ENCODE data around the gene NELFB. TPM values are rescaled to one million over a fixed set of nuclear protein-coding genes. Genes with fewer than 3 reads are reported as not detected.

NELFB gene
- total RNA-seq, 1 donor from 2014 or later, result 36.7 TPM

DNA sequence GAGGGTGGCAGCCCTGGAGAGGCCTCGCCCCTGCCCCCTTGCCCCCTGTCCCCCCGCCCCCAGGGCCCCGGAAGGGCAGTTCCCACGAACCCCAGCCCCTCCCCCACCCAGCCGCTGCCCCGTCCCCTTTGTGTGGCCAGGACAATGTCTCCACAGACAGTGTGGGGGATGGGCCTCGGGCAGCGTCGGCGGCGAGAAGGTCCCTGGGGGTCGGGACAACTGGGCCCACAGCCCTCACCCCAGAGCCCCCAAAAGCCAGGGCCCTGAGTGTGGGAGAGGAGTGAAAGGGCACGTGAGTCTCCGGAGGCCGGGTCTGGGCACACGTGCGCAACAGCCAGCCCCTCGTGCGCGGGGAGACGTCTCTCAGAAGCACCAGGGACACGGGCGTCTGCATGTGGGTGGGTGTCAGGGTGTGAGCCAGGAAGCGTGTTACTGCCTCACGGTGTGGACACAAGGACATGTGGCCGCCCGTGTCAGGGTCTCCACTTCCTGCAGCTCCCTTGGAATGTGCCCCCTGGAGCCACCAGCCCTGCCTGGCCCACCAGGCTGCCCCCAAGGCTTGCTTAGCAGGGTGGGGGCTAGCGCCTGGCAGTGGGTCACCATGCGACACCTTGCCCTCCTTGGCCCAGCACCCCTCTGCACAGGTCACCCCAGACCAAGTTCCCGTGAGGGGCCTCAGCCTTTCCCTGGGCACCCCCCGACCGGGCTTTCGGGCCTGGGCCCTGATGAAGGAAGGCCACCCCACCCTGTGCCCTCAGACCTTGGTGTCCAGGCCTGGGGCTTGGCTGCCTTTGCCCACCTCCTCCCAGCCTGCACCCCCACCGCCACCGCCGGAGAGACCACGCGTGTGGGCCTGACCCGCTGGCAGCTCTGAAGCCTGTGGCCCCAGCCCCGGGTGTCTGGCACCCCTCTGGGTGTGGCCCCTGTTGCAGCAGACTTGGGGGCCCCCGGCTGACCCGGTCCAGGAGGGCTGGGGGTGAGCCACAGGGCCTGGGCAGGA lies 59.7 kb downstream of the NELFB start:
- no peak for ATAC-seq

DNA sequence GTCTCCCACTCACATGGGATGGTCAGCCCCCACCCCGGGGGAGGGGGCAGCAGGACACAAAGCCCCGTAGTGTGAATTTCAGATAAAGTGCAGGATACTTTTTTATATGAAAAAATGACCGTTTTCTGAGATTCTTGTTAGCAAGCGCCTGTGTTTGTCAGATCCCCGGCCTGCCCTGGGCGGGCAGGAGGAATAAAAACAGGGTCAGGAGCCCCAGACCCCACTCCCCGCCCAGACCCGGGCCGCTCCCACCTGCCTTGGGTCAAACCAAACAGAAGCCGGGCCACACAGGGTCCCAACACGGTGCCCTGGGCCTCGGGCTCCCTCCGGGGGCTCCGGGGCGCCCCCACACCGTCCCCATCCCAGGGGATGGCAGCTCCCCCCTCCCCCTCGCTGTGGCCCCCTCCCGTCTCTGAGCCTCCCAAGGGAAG lies 60.5 kb downstream of the NELFB start:
- ATAC-seq, result no peak

DNA sequence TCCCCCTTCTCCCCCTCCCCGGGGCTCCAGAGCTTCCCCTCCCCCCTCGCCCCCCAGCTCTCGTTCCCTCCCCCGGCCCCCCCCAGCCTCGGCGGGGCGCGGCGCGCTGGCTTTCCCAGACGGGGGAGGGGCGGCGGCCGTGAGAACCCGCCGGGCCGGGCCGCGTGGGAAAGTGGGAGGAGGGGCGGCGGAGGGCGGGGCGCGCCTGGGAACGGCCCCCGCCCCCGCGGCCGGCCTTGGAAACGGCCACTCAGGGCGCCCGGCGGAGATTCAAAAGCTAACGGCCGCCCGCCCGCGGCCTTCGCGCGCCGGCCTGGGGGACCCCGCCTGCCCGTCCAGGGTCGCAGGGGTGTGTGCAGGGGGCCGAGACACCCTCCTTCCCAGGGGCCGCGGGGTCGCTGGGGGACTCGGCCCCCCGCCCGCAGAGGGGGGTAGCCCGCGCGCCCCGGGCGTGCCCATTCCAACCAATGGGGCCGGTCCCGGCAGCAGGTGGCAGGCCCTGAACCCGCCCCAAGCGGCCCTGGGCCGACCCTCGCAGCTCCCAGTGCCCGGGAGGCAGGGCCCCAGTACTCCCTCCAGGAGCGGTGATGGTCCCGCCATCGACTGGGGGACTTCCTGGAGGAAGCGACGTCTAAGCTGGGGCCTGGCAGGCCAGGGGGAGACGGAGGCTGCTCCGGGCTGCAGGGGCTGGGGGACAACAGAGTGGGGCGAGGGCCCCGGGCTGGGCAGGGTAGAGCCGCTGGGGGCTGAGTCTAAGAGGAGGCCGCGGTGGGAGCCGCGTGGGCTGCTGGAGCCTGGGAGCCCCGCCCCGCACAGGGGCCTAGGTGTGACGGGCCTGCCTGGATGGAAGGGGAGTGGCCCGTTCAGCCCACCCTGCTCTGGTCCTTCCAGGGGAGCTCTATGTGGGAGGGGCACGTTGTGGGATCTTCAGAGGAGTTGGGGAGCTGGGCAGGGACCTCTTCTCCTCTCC lies 61.2 kb downstream of the NELFB start:
- ATAC-seq, result no peak

DNA sequence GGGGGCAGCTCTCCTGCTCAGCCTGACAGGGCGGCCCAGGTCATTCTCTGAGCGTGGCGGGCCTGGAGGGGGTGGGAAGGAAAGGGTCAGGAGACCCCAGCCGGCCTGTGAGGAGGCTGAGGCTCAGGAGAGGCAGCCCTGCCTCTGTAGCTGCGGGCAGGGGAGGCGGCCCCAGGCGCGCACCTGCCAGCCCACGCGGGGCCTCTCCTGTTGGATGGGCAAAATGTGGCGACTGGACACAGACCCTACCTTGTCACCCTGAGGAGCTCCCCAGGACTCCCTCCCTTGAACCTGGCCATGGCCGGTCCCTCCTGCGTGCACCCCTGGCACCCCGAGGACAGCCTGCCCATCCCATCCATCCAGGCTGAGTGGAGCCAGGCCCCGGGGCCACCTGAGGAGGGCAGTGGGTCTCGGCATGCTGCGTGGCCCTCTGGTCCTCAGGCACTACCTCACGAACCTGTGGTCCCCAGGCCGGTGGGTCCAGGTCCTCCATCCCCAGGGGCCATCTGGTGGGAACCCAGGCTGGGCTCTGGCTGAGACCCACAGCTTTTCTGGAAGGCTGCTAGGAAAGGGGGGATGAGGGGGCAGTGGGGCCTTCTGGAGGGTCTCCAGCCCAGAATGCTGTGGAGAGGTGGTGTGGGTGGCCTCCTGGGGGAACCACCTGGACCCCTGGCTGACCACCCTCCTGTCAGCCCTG lies 62.0 kb downstream of the NELFB start:
- ATAC-seq, result no peak

DNA sequence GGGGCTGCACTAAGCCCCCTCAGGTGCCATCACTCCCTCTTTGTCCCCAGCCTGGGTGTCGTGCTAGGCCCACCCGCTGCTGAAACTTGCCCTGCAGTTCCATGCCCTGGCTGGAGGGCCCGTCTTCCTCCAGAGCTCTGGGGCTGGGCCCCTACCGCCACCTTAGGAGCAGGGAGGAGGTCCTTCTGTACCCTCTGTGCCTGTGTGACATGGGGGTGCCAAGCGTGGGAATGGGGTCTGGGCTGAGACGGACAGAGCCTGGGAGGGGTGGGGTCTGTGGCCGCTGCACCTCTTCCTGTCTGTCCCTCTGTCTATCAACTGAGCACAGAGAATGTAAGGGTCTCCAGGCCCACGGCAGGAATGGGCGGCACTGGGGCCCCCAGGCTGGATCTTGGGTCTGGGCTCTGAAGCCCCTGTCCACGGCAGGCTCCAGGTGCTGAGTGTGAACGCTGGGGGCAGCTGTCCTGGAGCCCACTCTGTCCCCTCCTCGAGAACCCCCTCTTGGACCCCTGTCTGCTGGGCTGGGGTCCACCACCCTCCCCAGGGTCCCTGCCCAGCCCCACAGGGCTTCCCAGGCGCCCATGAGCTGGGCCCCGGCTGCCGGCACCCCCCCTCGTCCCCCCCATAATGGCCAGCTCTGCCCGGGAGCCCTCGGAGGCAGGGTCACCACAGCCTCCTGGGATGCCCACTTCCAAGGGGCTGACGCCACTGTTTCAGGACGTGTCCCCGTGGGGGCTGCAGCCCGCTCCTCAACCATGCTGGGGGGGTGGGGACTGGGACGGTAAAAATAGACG lies 62.8 kb downstream of the NELFB start:
- no peak for ATAC-seq

DNA sequence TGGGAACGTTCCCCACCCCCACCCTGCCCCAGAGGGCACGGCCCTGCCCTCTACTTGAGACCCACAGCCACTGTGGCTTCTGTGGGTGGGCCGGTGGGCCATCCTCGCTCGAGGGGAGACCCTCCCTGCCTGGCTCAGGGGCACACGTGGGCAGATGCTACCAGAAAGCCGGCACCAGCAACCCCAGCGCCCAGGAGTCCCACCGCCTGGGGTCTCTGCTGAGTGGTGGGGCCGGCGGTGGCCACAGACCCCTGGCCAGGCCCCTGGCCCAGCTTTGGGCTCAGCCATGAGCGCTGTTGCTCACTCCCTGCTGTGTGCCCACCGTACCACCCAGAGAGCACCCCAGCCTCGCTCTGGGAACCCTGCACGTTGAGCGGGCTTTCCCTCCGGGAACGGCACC lies 63.5 kb downstream of the NELFB start:
- ATAC-seq, result no peak

DNA sequence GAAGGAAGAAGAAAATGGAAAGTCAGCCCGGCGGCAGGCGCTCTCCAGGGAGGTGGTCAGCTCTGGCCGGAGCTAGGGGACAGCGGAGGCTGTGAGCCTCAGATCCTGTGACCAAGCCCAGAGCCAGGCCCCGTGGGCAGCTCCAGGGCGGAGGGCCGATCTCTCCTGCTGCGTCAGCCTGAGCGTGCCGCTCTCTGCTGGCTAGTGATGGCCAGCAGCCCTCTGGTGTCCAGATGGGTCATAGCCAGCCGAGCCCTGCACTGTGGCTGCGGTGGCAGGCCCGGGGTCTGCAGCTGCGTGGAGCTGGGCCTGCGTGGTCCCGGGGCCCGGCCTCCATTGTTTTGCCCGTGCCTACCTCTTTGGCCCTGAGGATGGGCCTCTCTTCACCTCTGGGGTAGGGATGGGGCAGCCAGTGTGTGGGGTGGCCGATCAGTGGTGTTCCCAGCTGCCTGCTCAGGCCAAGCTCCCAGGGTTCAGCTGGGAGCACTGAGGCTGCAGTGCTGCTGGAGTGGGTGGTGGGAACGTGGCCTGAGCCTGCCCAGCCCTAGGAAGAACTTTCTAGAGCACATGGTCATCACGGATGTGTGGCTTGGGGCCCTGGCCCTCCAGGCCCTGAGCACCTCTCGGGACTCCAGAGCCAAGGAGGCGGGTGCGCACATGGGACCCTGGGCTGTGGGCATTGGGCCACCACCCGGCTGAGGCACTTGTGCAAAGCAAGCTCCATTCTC lies 64.0 kb downstream of the NELFB start:
- ATAC-seq, result peak; percentile 6

DNA sequence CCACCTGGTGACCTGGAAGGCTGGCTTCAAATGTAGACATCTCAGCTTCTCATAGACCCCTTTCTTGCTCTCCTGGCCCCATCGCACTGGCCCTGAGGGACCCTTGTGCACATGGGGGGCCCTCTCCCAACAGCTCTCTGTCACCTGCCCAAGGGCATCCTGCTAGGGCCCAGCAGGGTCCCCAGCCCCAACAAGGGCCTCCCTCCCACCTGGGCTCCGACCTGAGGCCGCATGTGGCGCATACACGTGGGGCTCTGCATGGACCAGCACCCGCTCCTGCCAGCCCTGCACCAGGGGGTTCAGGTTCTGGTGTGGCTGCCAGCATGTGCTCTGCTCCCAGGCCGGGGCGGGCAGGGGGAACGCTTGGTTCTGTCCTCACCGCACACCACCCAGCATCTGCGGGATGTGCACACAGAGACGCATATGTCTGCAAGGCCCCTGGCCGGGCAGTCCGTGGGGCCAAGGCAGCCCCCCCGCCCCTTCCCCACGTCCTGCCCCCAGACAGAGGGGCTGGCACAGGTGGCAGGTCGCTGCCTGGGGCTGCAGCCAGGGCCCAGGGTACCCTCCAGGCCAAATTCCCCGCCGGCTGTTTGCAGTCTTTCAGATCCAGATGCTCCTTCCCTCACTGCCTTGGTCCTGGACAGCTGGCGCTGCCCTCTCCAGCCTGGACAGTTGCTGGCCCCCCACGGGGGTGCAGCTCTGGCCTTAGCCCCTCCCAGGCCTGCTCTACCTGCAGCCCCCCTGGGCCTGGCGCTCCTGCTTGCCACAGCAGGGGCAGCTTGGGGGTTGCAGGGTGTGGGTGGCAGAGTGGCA lies 64.8 kb downstream of the NELFB start:
- ATAC-seq, result no peak

DNA sequence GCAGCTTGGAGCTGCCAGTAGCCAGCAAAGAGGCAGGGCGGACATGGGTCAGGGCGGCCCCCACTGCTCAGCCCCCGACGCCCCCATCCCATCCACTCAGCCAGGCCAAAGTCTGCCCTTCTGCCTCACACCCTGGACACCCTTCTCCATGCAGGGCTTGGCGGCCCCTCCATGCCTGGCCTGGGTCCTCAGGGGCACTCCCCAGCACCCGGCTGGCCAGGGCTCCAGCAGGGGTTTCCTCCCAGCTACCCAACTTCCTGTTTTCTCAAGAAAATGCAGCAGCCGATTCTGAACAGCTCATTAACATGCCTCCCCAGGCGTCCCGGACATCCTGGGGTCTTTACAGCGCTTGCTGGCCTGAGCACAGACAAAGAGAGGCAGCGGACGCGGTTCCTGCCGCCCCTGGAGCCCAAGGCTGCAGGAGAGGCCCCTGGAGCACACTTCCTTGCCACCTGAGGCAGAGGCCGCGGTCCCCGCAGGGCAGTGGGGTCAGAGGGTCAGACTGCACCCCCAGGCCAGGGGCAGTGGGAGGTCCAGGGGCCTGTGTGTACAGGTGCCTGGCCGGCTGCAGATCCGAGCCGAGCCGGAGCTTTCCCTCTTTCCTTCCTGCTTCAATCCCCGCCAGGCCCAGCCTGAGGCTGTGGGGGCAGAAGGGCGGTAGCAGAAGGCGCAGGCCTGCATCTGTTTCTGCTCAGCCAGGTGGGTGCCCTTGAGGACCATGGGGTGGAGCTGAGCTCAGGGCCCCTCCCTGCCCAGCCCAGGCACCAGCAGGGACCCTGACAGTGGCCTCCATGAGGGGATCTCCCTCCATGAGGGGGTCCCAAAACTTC lies 65.6 kb downstream of the NELFB start:
- ATAC-seq, result peak; percentile 1

DNA sequence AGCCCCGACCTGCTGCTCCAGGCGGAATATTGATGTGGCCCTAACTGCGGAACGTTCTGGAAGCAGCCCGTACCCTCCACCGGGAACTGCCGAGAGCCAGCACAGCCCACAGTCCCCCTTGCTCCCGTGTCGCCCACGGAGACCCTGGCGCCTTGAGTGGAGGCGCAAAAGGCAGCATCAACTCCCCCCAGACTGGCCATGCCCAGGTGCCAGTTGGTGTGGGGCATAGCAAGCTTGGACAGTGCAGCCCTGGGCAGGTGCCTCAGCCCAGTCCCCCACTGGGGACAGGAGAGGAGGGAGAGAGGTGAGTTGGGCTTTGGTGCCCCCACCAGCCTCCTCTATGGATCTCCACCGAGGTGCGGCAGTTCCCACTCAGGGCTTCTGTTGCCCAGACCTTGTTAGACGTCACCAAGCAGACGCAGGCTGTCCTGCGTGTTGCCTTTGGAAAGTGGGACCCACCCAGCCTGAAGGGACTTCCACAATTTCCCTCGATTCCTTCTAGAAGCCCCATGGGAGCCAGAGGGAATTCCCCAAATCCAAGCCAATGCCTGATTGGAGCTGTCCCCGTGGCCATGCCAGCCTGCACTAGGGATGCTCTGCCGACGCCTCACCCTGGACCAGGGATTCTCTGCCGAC lies 66.7 kb downstream of the NELFB start:
- no peak for ATAC-seq

Other genes with a start within 250 kb of the NELFB start
- gene ABCA2, start 227.1 kb upstream of the NELFB start, total RNA-seq, result 2.0 TPM
- 0.12 TPM for gene FUT7, start 223.2 kb upstream of the NELFB start, total RNA-seq
- gene NPDC1, start 209.2 kb upstream of the NELFB start, total RNA-seq, result 26.6 TPM
- 2.9 TPM for gene ENTPD2, start 201.3 kb upstream of the NELFB start, total RNA-seq
- 13.8 TPM for gene SAPCD2, start 184.8 kb upstream of the NELFB start, total RNA-seq
- gene UAP1L1, start 177.8 kb upstream of the NELFB start, total RNA-seq, result 4.9 TPM
- 46.2 TPM for gene MAN1B1, start 168.3 kb upstream of the NELFB start, total RNA-seq
- gene DPP7, start 140.6 kb upstream of the NELFB start, total RNA-seq, result 75.3 TPM
- 0.12 TPM for gene GRIN1, start 116.2 kb upstream of the NELFB start, total RNA-seq
- 1.6 TPM for gene LRRC26, start 85.3 kb upstream of the NELFB start, total RNA-seq
- gene TMEM210, start 83.3 kb upstream of the NELFB start, total RNA-seq, result not detected
- 25.0 TPM for gene ANAPC2, start 66.8 kb upstream of the NELFB start, total RNA-seq
- 86.8 TPM for gene SSNA1, start 66.7 kb upstream of the NELFB start, total RNA-seq
- 20.5 TPM for gene TPRN, start 54.6 kb upstream of the NELFB start, total RNA-seq
- 24.8 TPM for gene TMEM203, start 49.7 kb upstream of the NELFB start, total RNA-seq
- 8.6 TPM for gene NDOR1, start 49.6 kb upstream of the NELFB start, total RNA-seq
- gene RNF208, start 33.1 kb upstream of the NELFB start, total RNA-seq, result 11.2 TPM
- gene CYSRT1, start 30.2 kb upstream of the NELFB start, total RNA-seq, result 156 TPM
- 2.7 TPM for gene RNF224, start 27.8 kb upstream of the NELFB start, total RNA-seq
- 0.68 TPM for gene SLC34A3, start 24.4 kb upstream of the NELFB start, total RNA-seq
- 321 TPM for gene TUBB4B, start 14.0 kb upstream of the NELFB start, total RNA-seq
- not detected for gene STPG3, start 4.0 kb upstream of the NELFB start, total RNA-seq
- 15.4 TPM for gene TOR4A, start 22.4 kb downstream of the NELFB start, total RNA-seq
- gene NRARP, start 46.9 kb downstream of the NELFB start, total RNA-seq, result 20.4 TPM
- 8.1 TPM for gene EXD3, start 167.8 kb downstream of the NELFB start, total RNA-seq
- 5.5 TPM for gene NOXA1, start 168.1 kb downstream of the NELFB start, total RNA-seq
- gene ENTPD8, start 186.0 kb downstream of the NELFB start, total RNA-seq, result not detected
- gene NSMF, start 204.0 kb downstream of the NELFB start, total RNA-seq, result 13.9 TPM